B cell (primary cell): ENCODE results near the gene TOMM40. TPM values are rescaled to one million over a fixed set of nuclear protein-coding genes. Genes with fewer than 3 reads are reported as not detected.

Source experiments
- ATAC-seq: fragments of 200-7000 bp; cut with Tn5 transposase; one replicate; pipeline ENCODE4 v1.10.0; 2021; ENCODE audit warnings: low read depth, mild to moderate bottlenecking, moderate number of reproducible peaks, moderate library complexity
- CTCF ChIA-PET: fragments of 350-600 bp; sonication (Branson Sonifier 250); formaldehyde crosslinking; loops from one replicate; lab custom pipeline; 2021; ENCODE audit warnings: antibody characterized with exemption, inconsistent platforms; lab: Charles Lee
- POLR2A ChIA-PET: fragments of 350-600 bp; sonication (Branson Sonifier 250); formaldehyde crosslinking; loops from one replicate; lab custom pipeline; 2021; ENCODE audit warnings: antibody characterized with exemption; lab: Charles Lee
- DNase-seq: peaks from one replicate; pipeline ENCODE4 v3.0.0; 2013
- H2AFZ ChIP-seq: 2 replicates; pipeline ENCODE4 v1.6.1; 2012; ENCODE audit warnings: mild to moderate bottlenecking, low read depth, low read length; ENCODE audit not compliant: insufficient read depth, poor library complexity, severe bottlenecking
- H3K27ac ChIP-seq, 2 donors: 1 replicate in 1 of 2; 2 replicates in 1 of 2; pipeline ENCODE4 v1.5.1; 2012 to 2013; ENCODE audit warnings: low read length in 2 of 2, mild to moderate bottlenecking in 2 of 2, moderate library complexity in 1 of 2
- H3K27me3 ChIP-seq, 4 experiments: fragments of 200-600 bp in 1 of 4; sonication (generic) in 1 of 4; replicated peaks in 1 of 4; 1 replicate in 2 of 4; 2 replicates in 2 of 4; pipeline versions ENCODE4 v1.6.1 to v1.7.0; 2013 to 2016; ENCODE audit warnings: low read length in 3 of 4, mild to moderate bottlenecking in 2 of 4, mixed read lengths in 1 of 4, moderate library complexity in 1 of 4; ENCODE audit not compliant: insufficient read depth in 4 of 4, control insufficient read depth in 3 of 4; ENCODE audit errors: control extremely low read depth in 1 of 4
- H3K36me3 ChIP-seq, 2 experiments: replicated peaks in 1 of 2; 1 replicate in 1 of 2; 2 replicates in 1 of 2; pipeline versions ENCODE4 v1.6.1 to v1.7.1; 2013; ENCODE audit warnings: low read length in 1 of 2; ENCODE audit not compliant: insufficient read depth in 2 of 2, control insufficient read depth in 1 of 2; ENCODE audit errors: control extremely low read depth in 1 of 2, extremely low read depth in 1 of 2
- H3K4me1 ChIP-seq, 2 donors: fragments of 200-600 bp in 1 of 2; sonication (generic) in 1 of 2; 1 replicate in 1 of 2; 2 replicates in 1 of 2; pipeline versions ENCODE4 v1.5.1 to v1.6.1; 2013 to 2017; ENCODE audit warnings: low read length in 2 of 2; ENCODE audit not compliant: control insufficient read depth in 2 of 2, insufficient read depth in 2 of 2
- H3K4me2 ChIP-seq: replicated peaks from 2 replicates; pipeline ENCODE3; 2012; ENCODE audit warnings: mild to moderate bottlenecking, low read depth, low read length; ENCODE audit not compliant: poor library complexity, severe bottlenecking
- H3K4me3 ChIP-seq, 5 experiments: fragments of 200-600 bp in 1 of 5; sonication (generic) in 1 of 5; 1 replicate in 3 of 5; 2 replicates in 2 of 5; pipeline versions ENCODE4 v1.5.1 to v1.7.0; 2011 to 2016; ENCODE audit warnings: low read length in 4 of 5, mild to moderate bottlenecking in 4 of 5, low read depth in 2 of 5, control low read depth in 1 of 5, moderate library complexity in 1 of 5; ENCODE audit not compliant: insufficient read depth in 1 of 5; ENCODE audit errors: control extremely low read depth in 1 of 5, extremely low read depth in 1 of 5
- H3K79me2 ChIP-seq: fragments of 200-600 bp; sonication (generic); one replicate; pipeline ENCODE4 v1.6.0; 2016; ENCODE audit warnings: low read length; ENCODE audit not compliant: control insufficient read depth, insufficient read depth
- H3K9ac ChIP-seq: fragments of 200-600 bp; sonication (generic); 2 replicates; pipeline ENCODE4 v1.6.1; 2017; ENCODE audit warnings: mild to moderate bottlenecking, low read length, moderate library complexity
- H3K9me3 ChIP-seq, 3 donors: one replicate each; pipeline versions ENCODE4 v1.6.1 to v1.7.1; 2013; ENCODE audit warnings: low read length in 2 of 3; ENCODE audit not compliant: control insufficient read depth in 2 of 3, insufficient read depth in 1 of 3; ENCODE audit errors: control extremely low read depth in 1 of 3
- H4K20me1 ChIP-seq: 2 replicates; pipeline ENCODE4 v1.6.0; 2012; ENCODE audit warnings: mild to moderate bottlenecking, low read length; ENCODE audit not compliant: insufficient read depth, control insufficient read depth, poor library complexity, severe bottlenecking
- H3K27ac Mint-ChIP-seq: one replicate; pipeline ENCODE4 v1.8.0; 2021; ENCODE audit warnings: mixed read lengths
- H3K27me3 Mint-ChIP-seq: one replicate; pipeline ENCODE4 v1.8.0; 2021; ENCODE audit warnings: mixed read lengths
- H3K4me1 Mint-ChIP-seq: one replicate; pipeline ENCODE4 v1.8.0; 2021; ENCODE audit warnings: mixed read lengths
- H3K4me3 Mint-ChIP-seq: one replicate; pipeline ENCODE4 v1.8.0; 2021; ENCODE audit warnings: mixed read lengths
- H3K9me3 Mint-ChIP-seq: one replicate; pipeline ENCODE4 v1.8.0; 2022; ENCODE audit warnings: mixed read lengths; ENCODE audit not compliant: insufficient read depth
- EZH2 ChIP-seq: IDR thresholded peaks from 2 replicates; pipeline ENCODE4 v1.6.1; 2012; ENCODE audit warnings: borderline replicate concordance, low read depth, mild to moderate bottlenecking, moderate library complexity, low read length; ENCODE audit not compliant: insufficient read depth, poor library complexity, severe bottlenecking
- WGBS: methylation state at CpG from one replicate; pipeline ENCODE4 v1.1.5; 2013; ENCODE audit warnings: missing lambda C conversion rate; ENCODE audit not compliant: insufficient coverage; 5-methylcytosine and 5-hydroxymethylcytosine counted together
- intact Hi-C: fragments of 100-400 bp; cut with micrococcal nuclease; formaldehyde crosslinking; loops from one replicate; pipeline ENCODE4 v1.10.0; 2022
- polyA plus RNA-seq: library from polyadenylated mRNA; depleted of rRNA; stranded (reverse); fragments of >200 nt; gene quantifications from 2 replicates; pipeline ENCODE4 v1.2.3, GENCODE V29; 2012
- total RNA-seq, 2 donors: library from RNA; stranded (reverse); fragments of 120-200 nt in 1 of 2; gene quantifications; 1 replicate in 1 of 2; 2 replicates in 1 of 2; pipeline versions ENCODE4 v1.2.3 to v1.2.4, GENCODE V29; 2013 to 2022
- TF ChIP-seq, protein P1 (sequence below): fragments of 200-600 bp; IDR thresholded peaks from one replicate; pipeline ENCODE4 v1.8.0; 2022; ENCODE audit warnings: antibody characterized with exemption, mild to moderate bottlenecking

The TOMM40 gene
- total and polyA plus RNA-seq, 2 donors (not counting 1 experiment from before 2014, with no cell fraction given): 30.9 to 31.1 TPM

DNA sequence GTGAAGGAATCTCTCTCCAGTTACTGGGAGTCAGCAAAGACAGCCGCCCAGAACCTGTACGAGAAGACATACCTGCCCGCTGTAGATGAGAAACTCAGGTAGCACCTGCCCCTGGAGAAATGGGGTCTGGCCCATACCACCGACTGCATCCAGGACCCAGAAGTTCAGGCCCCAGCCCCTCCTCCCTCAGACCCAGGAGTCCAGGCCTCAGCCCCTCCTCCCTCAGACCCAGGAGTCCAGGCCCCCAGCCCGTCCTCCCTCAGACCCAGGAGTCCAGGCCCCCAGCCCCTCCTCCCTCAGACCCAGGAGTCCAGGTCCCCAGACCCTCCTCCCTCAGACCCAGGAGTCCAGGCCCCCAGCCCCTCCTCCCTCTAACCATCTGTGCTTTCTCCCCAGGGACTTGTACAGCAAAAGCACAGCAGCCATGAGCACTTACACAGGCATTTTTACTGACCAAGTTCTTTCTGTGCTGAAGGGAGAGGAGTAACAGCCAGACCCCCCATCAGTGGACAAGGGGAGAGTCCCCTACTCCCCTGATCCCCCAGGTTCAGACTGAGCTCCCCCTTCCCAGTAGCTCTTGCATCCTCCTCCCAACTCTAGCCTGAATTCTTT is 57.8 kb downstream of the TOMM40 start:
- Histone ChIP-seq H2AFZ (no peak overlapping the region), H4K20me1 (peaks cover 4% of the 10 kb centered on the region), H3K27me3 (no peaks in the 10 kb centered on the region), H3K9ac (no peak overlapping the region), H3K36me3 (peaks cover 0 to 4% of the 10 kb centered on the region in 2 experiments), H3K79me2 (peaks cover 32% of the 10 kb centered on the region), H3K9me3 (no peaks in the 10 kb centered on the region), H3K4me3 (no peak overlapping the region), H3K4me2 (no peak overlapping the region), H3K27ac (no peak overlapping the region), H3K4me1 (peaks cover 6 to 10% of the 10 kb centered on the region in 2 donors)
- peaks cover 11% of the 10 kb centered on the region for H3K4me1 Mint-ChIP-seq
- no peak overlapping the region for H3K27ac Mint-ChIP-seq
- ATAC-seq: no peak
- CTCF ChIA-PET: interaction anchor here (0.7 to 1.6 kb wide), 4 partner anchors 9 to 259 kb away, joined by 3 to 4 read pairs (median 4); no protein-coding TSS in a partner anchor
- DNase-seq: no peak
- TF ChIP-seq, protein P1, sequence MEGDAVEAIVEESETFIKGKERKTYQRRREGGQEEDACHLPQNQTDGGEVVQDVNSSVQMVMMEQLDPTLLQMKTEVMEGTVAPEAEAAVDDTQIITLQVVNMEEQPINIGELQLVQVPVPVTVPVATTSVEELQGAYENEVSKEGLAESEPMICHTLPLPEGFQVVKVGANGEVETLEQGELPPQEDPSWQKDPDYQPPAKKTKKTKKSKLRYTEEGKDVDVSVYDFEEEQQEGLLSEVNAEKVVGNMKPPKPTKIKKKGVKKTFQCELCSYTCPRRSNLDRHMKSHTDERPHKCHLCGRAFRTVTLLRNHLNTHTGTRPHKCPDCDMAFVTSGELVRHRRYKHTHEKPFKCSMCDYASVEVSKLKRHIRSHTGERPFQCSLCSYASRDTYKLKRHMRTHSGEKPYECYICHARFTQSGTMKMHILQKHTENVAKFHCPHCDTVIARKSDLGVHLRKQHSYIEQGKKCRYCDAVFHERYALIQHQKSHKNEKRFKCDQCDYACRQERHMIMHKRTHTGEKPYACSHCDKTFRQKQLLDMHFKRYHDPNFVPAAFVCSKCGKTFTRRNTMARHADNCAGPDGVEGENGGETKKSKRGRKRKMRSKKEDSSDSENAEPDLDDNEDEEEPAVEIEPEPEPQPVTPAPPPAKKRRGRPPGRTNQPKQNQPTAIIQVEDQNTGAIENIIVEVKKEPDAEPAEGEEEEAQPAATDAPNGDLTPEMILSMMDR: no peak
- no peak for TF ChIP-seq EZH2
- H3K4me3 Mint-ChIP-seq: no peak overlapping the region
- H3K9me3 Mint-ChIP-seq: no peaks in the 10 kb centered on the region
- POLR2A ChIA-PET: no interaction called here
- intact Hi-C loops: no loop called here
- no peaks in the 10 kb centered on the region for H3K27me3 Mint-ChIP-seq
- WGBS: 98% methylated on average over 4 of the region's 5 CpGs

DNA sequence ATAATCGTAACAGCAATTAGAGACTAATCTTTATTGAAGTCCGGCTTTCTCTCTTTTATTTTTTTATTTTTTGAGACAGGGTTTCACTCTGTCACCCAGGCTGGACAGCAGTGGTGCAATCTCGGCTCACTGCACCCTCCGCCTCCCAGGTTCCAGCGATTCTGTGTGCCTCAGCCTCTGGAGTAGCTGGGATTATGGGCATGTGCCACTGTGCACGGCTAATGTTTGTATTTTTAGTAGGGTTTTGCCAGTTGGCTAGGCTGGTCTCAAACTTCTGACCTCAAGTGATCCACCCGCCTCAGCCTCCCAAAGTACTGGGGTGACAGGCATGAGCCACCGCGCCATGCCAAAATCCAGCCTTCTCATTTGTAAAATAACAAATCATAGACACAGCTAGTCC is 58.5 kb downstream of the TOMM40 start:
- H3K4me2 ChIP-seq: no peak overlapping the region
- peaks cover 0 to 4% of the 10 kb centered on the region in 2 experiments for H3K36me3 ChIP-seq
- H3K4me3 Mint-ChIP-seq: no peak overlapping the region
- no peak for ATAC-seq
- CTCF ChIA-PET: interaction anchor here (0.7 to 1.6 kb wide), 3 partner anchors 9 to 260 kb away, joined by 3 to 4 read pairs (median 4); no protein-coding TSS in a partner anchor
- POLR2A ChIA-PET: no interaction called here
- no peaks in the 10 kb centered on the region for H3K27me3 ChIP-seq
- H3K9ac ChIP-seq: no peak overlapping the region
- peaks cover 4% of the 10 kb centered on the region for H4K20me1 ChIP-seq
- H3K9me3 ChIP-seq: no peaks in the 10 kb centered on the region
- no peak overlapping the region for H2AFZ ChIP-seq
- H3K4me1 Mint-ChIP-seq: peaks cover 10% of the 10 kb centered on the region
- WGBS: 100% methylated on average over 3 of the region's 9 CpGs
- no peak for DNase-seq
- H3K27ac ChIP-seq: no peak overlapping the region
- H3K79me2 ChIP-seq: peaks cover 39% of the 10 kb centered on the region
- no peak overlapping the region for H3K27ac Mint-ChIP-seq
- intact Hi-C loops: no loop called here
- no peaks in the 10 kb centered on the region for H3K9me3 Mint-ChIP-seq
- peaks cover 9 to 13% of the 10 kb centered on the region in 2 donors for H3K4me1 ChIP-seq
- H3K27me3 Mint-ChIP-seq: no peaks in the 10 kb centered on the region
- TF ChIP-seq EZH2: no peak
- TF ChIP-seq, protein P1: no peak
- H3K4me3 ChIP-seq: no peak overlapping the region
